DOHH2 (cell line): ENCODE measurements around the gene LEKR1.
"Not testable (repeated sequence)": the region's sequence is repeated elsewhere in the genome, so short reads cannot be mapped to it uniquely, and the experiment has no call there.

Source experiments
- H3F3A ChIP-seq: fragments of 200-600 bp; sonication (generic), shearing (Covaris generic); 2 replicates; pipeline ENCODE4 v1.6.0; 2016; ENCODE audit warnings: antibody characterized with exemption, mild to moderate bottlenecking; ENCODE audit not compliant: control insufficient read depth, insufficient read depth
- H3K27ac ChIP-seq: fragments of 200-600 bp; sonication (generic); 2 replicates; pipeline ENCODE4 v1.5.1; 2014; ENCODE audit warnings: low read depth, mild to moderate bottlenecking, low read length, moderate library complexity
- H3K27me3 ChIP-seq: fragments of 200-600 bp; sonication (generic); 2 replicates; pipeline ENCODE4 v1.6.1; 2014; ENCODE audit warnings: mild to moderate bottlenecking, low read length, mixed read lengths; ENCODE audit not compliant: control insufficient read depth
- H3K36me3 ChIP-seq: fragments of 200-600 bp; sonication (generic); 2 replicates; pipeline ENCODE4 v1.6.1; 2014; ENCODE audit warnings: mild to moderate bottlenecking, low read length, moderate library complexity, mixed read lengths; ENCODE audit not compliant: control insufficient read depth
- H3K4me1 ChIP-seq: fragments of 200-600 bp; sonication (generic); 2 replicates; pipeline ENCODE4 v1.6.1; 2014; ENCODE audit warnings: mild to moderate bottlenecking, low read length, mixed read lengths; ENCODE audit not compliant: control insufficient read depth
- H3K4me2 ChIP-seq: fragments of 200-600 bp; sonication (generic); 2 replicates; pipeline ENCODE4 v1.6.0; 2014; ENCODE audit warnings: mild to moderate bottlenecking, low read length, moderate library complexity
- H3K4me3 ChIP-seq: fragments of 200-600 bp; sonication (generic); 2 replicates; pipeline ENCODE4 v1.5.1; 2014; ENCODE audit warnings: mild to moderate bottlenecking, low read length, mixed read lengths
- H3K79me2 ChIP-seq: fragments of 200-600 bp; sonication (generic); 2 replicates; pipeline ENCODE4 v1.6.1; 2014; ENCODE audit warnings: mild to moderate bottlenecking, low read length, mixed read lengths; ENCODE audit not compliant: control insufficient read depth
- H3K9me2 ChIP-seq: fragments of 200-600 bp; sonication (generic); replicated peaks from 2 replicates; pipeline ENCODE4 v1.6.1; 2014; ENCODE audit warnings: mild to moderate bottlenecking, low read length, mixed read lengths; ENCODE audit not compliant: control insufficient read depth
- H3K9me3 ChIP-seq: fragments of 200-600 bp; sonication (generic); 2 replicates; pipeline ENCODE4 v1.6.1; 2014; ENCODE audit warnings: antibody characterized with exemption, low read length, mixed read lengths; ENCODE audit not compliant: control insufficient read depth, insufficient read depth
- H4K20me1 ChIP-seq: fragments of 200-600 bp; sonication (generic); 2 replicates; pipeline ENCODE4 v1.6.0; 2014; ENCODE audit warnings: low read depth, mild to moderate bottlenecking, antibody characterized with exemption, low read length, moderate library complexity; ENCODE audit not compliant: control insufficient read depth, insufficient read depth
- CTCF ChIP-seq: fragments of 200-600 bp; sonication (generic); IDR thresholded peaks from one replicate; pipeline ENCODE4 v1.5.1; 2014; ENCODE audit warnings: antibody characterized with exemption, mild to moderate bottlenecking, low read depth, low read length; ENCODE audit not compliant: poor library complexity, severe bottlenecking
- EZH2phosphoT487 ChIP-seq: fragments of 200-600 bp; sonication (generic); IDR thresholded peaks from 2 replicates; pipeline ENCODE4 v1.6.1; 2017; ENCODE audit warnings: borderline replicate concordance, mild to moderate bottlenecking, antibody characterized with exemption, low read length, moderate library complexity, mixed read lengths

The LEKR1 gene

GRCh38 chr3:156873906-156874305 is 47.8 kb downstream of the LEKR1 start:
- Histone ChIP-seq H3K4me3 (no peak overlapping the region), H3K9me3 (peaks cover 11% of the 10 kb centered on the region), H3K36me3 (no peaks in the 10 kb centered on the region), H3F3A (no peaks in the 10 kb centered on the region), H3K9me2 (no peaks in the 10 kb centered on the region), H4K20me1 (no peaks in the 10 kb centered on the region), H3K79me2 (no peaks in the 10 kb centered on the region), H3K27me3 (no peaks in the 10 kb centered on the region), H3K27ac (no peak overlapping the region), H3K4me2 (no peak overlapping the region), H3K4me1 (no peaks in the 10 kb centered on the region)
- no peak for TF ChIP-seq EZH2phosphoT487
- TF ChIP-seq CTCF, result no peak

GRCh38 chr3:156879491-156879890 is 53.3 kb downstream of the LEKR1 start:
- not testable (repeated sequence) for H3K4me3 ChIP-seq, H3K27me3 ChIP-seq, H3F3A ChIP-seq, H3K79me2 ChIP-seq, H3K27ac ChIP-seq, H3K9me2 ChIP-seq, H3K4me2 ChIP-seq, H4K20me1 ChIP-seq, H3K4me1 ChIP-seq, H3K36me3 ChIP-seq
- H3K9me3 ChIP-seq, result peaks cover 22% of the 10 kb centered on the region

GRCh38 chr3:156885761-156886160 is 59.6 kb downstream of the LEKR1 start:
- no peaks in the 10 kb centered on the region for H3K36me3 ChIP-seq
- H3K9me3 ChIP-seq, result no peaks in the 10 kb centered on the region; the same call in 1 of the 2 replicates
- TF ChIP-seq EZH2phosphoT487 (no peak), CTCF (no peak)
- no peaks in the 10 kb centered on the region for H3F3A ChIP-seq
- H3K27me3 ChIP-seq, result no peaks in the 10 kb centered on the region
- H3K4me3 ChIP-seq, result no peak overlapping the region
- H3K4me2 ChIP-seq, result no peak overlapping the region
- no peaks in the 10 kb centered on the region for H4K20me1 ChIP-seq
- no peaks in the 10 kb centered on the region for H3K4me1 ChIP-seq
- no peak overlapping the region for H3K27ac ChIP-seq
- no peaks in the 10 kb centered on the region for H3K79me2 ChIP-seq
- H3K9me2 ChIP-seq, result no peaks in the 10 kb centered on the region

GRCh38 chr3:156888176-156888575 is 62.0 kb downstream of the LEKR1 start:
- Histone ChIP-seq H3K79me2 (no peaks in the 10 kb centered on the region), H3K4me3 (no peak overlapping the region), H3K9me3 (no peaks in the 10 kb centered on the region; the same call in 1 of the 2 replicates), H3K4me2 (no peak overlapping the region), H3K4me1 (no peaks in the 10 kb centered on the region), H3K27ac (no peak overlapping the region), H3F3A (no peaks in the 10 kb centered on the region), H3K36me3 (no peaks in the 10 kb centered on the region), H3K27me3 (no peaks in the 10 kb centered on the region), H3K9me2 (no peaks in the 10 kb centered on the region), H4K20me1 (no peaks in the 10 kb centered on the region)
- TF ChIP-seq CTCF, result no peak
- no peak for TF ChIP-seq EZH2phosphoT487
